ENCODE results near the gene TAL1.

DNA sequence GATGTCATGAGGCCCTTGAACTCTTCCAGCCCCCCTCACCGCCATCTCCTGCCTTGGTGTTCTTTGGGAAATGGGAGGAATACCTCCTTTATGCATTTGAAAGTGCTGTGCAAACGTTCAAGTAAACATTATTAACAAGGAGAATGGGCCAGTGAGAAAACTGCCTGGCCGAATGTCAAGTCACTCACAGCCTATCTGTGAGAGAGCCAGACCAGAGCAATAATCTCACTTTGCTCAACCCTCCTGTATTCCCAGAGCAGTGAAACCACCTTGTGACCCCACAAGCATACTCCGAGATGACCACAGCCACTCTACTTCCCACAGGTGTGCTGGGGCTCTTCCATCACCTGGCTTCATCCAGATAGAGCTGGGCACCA lies 5.2 kb downstream of the TAL1 start:
- TF ChIP-seq SUZ12 (IDR thresholded peaks at IDR 0.05; ENCODE audit: extremely low read depth, insufficient read depth, insufficient read length), result no peak
- no peak for TF ChIP-seq YY1 (IDR thresholded peaks at IDR 0.05; ENCODE audit: insufficient read depth, insufficient read length)

All from NT2/D1 (cell line).